DOHH2 (cell line): ENCODE data around the gene COX4I1.

Experiments
- H3F3A ChIP-seq: fragments of 200-600 bp; sonication (generic), shearing (Covaris generic); 2 replicates; pipeline ENCODE4 v1.6.0; 2016; ENCODE audit warnings: antibody characterized with exemption, mild to moderate bottlenecking; ENCODE audit not compliant: control insufficient read depth, insufficient read depth
- H3K27ac ChIP-seq: fragments of 200-600 bp; sonication (generic); 2 replicates; pipeline ENCODE4 v1.5.1; 2014; ENCODE audit warnings: low read depth, mild to moderate bottlenecking, low read length, moderate library complexity
- H3K27me3 ChIP-seq: fragments of 200-600 bp; sonication (generic); 2 replicates; pipeline ENCODE4 v1.6.1; 2014; ENCODE audit warnings: mild to moderate bottlenecking, low read length, mixed read lengths; ENCODE audit not compliant: control insufficient read depth
- H3K36me3 ChIP-seq: fragments of 200-600 bp; sonication (generic); 2 replicates; pipeline ENCODE4 v1.6.1; 2014; ENCODE audit warnings: mild to moderate bottlenecking, low read length, moderate library complexity, mixed read lengths; ENCODE audit not compliant: control insufficient read depth
- H3K4me1 ChIP-seq: fragments of 200-600 bp; sonication (generic); 2 replicates; pipeline ENCODE4 v1.6.1; 2014; ENCODE audit warnings: mild to moderate bottlenecking, low read length, mixed read lengths; ENCODE audit not compliant: control insufficient read depth
- H3K4me2 ChIP-seq: fragments of 200-600 bp; sonication (generic); 2 replicates; pipeline ENCODE4 v1.6.0; 2014; ENCODE audit warnings: mild to moderate bottlenecking, low read length, moderate library complexity
- H3K4me3 ChIP-seq: fragments of 200-600 bp; sonication (generic); 2 replicates; pipeline ENCODE4 v1.5.1; 2014; ENCODE audit warnings: mild to moderate bottlenecking, low read length, mixed read lengths
- H3K79me2 ChIP-seq: fragments of 200-600 bp; sonication (generic); 2 replicates; pipeline ENCODE4 v1.6.1; 2014; ENCODE audit warnings: mild to moderate bottlenecking, low read length, mixed read lengths; ENCODE audit not compliant: control insufficient read depth
- H3K9me2 ChIP-seq: fragments of 200-600 bp; sonication (generic); replicated peaks from 2 replicates; pipeline ENCODE4 v1.6.1; 2014; ENCODE audit warnings: mild to moderate bottlenecking, low read length, mixed read lengths; ENCODE audit not compliant: control insufficient read depth
- H3K9me3 ChIP-seq: fragments of 200-600 bp; sonication (generic); 2 replicates; pipeline ENCODE4 v1.6.1; 2014; ENCODE audit warnings: antibody characterized with exemption, low read length, mixed read lengths; ENCODE audit not compliant: control insufficient read depth, insufficient read depth
- H4K20me1 ChIP-seq: fragments of 200-600 bp; sonication (generic); 2 replicates; pipeline ENCODE4 v1.6.0; 2014; ENCODE audit warnings: low read depth, mild to moderate bottlenecking, antibody characterized with exemption, low read length, moderate library complexity; ENCODE audit not compliant: control insufficient read depth, insufficient read depth
- CTCF ChIP-seq: fragments of 200-600 bp; sonication (generic); IDR thresholded peaks from one replicate; pipeline ENCODE4 v1.5.1; 2014; ENCODE audit warnings: antibody characterized with exemption, mild to moderate bottlenecking, low read depth, low read length; ENCODE audit not compliant: poor library complexity, severe bottlenecking
- EZH2phosphoT487 ChIP-seq: fragments of 200-600 bp; sonication (generic); IDR thresholded peaks from 2 replicates; pipeline ENCODE4 v1.6.1; 2017; ENCODE audit warnings: borderline replicate concordance, mild to moderate bottlenecking, antibody characterized with exemption, low read length, moderate library complexity, mixed read lengths

COX4I1 gene

DNA sequence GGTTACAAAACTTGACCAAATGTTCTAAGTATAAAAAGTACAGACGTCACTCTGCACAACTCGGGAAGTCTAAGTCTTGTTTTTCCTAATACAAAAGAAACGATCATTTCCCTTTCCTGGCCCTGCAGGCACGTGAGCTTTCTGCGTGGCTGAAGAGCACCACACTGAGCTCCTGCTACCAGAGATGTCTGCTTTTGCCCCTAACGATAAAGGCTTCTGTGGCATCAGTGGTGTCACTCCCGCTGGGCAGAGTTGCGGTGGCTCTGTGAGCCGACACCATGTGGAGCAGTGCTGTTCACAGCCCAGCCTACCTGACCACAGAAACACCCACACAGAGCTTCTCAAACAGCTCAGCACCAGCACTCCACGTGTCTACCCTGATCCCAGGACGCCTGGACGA is 20.6 kb upstream of the COX4I1 start:
- Histone ChIP-seq H3F3A (no peaks in the 10 kb centered on the region), H4K20me1 (no peaks in the 10 kb centered on the region), H3K9me2 (no peaks in the 10 kb centered on the region), H3K36me3 (peaks cover 52% of the 10 kb centered on the region), H3K79me2 (0 out of 2 replicates have a peak, but pooled peaks cover 2% of the 10 kb centered on the region), H3K27ac (no peak overlapping the region), H3K4me2 (no peak overlapping the region), H3K27me3 (no peaks in the 10 kb centered on the region), H3K4me1 (no peaks in the 10 kb centered on the region), H3K9me3 (no peaks in the 10 kb centered on the region), H3K4me3 (no peak overlapping the region)
- TF ChIP-seq EZH2phosphoT487 (no peak), CTCF (no peak)

GRCh38 chr16:85780281-85780680 is 19.2 kb upstream of the COX4I1 start:
- Histone ChIP-seq H3F3A (no peaks in the 10 kb centered on the region), H3K79me2 (peaks cover 8% of the 10 kb centered on the region; the same call in 1 of the 2 replicates), H3K9me2 (no peaks in the 10 kb centered on the region), H3K4me3 (no peak overlapping the region), H3K4me1 (no peaks in the 10 kb centered on the region), H3K27me3 (no peaks in the 10 kb centered on the region), H4K20me1 (no peaks in the 10 kb centered on the region), H3K9me3 (no peaks in the 10 kb centered on the region), H3K36me3 (peaks cover 56% of the 10 kb centered on the region), H3K27ac (no peak overlapping the region), H3K4me2 (no peak overlapping the region)
- no peak for TF ChIP-seq CTCF
- no peak for TF ChIP-seq EZH2phosphoT487

DNA sequence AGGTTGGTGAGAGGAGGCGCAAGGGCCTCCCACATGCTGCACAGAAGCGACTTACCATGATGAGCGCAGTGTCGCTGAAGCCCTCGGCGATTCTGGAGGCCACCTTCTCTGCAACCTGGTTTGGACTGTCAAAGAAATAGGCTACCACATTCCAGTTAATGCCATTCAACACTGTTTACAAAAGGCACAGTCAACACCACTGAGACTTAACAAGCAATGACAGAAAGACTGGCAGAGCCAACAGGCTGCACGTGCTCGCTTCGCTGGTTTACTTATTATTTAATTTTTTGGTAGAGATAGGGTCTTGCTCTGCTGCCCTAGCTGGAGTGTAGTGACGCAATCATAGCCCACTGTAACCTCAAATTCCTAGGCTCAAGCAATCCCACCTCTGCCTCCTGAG is 18.3 kb upstream of the COX4I1 start:
- H3K27me3 ChIP-seq: no peaks in the 10 kb centered on the region
- no peak overlapping the region for H3K27ac ChIP-seq
- H3F3A ChIP-seq: no peaks in the 10 kb centered on the region
- H4K20me1 ChIP-seq: no peaks in the 10 kb centered on the region
- H3K4me1 ChIP-seq: no peaks in the 10 kb centered on the region
- H3K36me3 ChIP-seq: peaks cover 64% of the 10 kb centered on the region
- no peak for TF ChIP-seq CTCF
- no peak overlapping the region for H3K4me2 ChIP-seq
- no peak overlapping the region for H3K4me3 ChIP-seq
- H3K9me3 ChIP-seq: no peaks in the 10 kb centered on the region
- no peaks in the 10 kb centered on the region for H3K9me2 ChIP-seq
- peaks cover 12% of the 10 kb centered on the region for H3K79me2 ChIP-seq
